GM21423 (cell line): ENCODE results near the gene C15orf62.

Source experiments
- ATAC-seq: cut with Tn5 transposase; IDR thresholded peaks from one replicate; pipeline ENCODE4 v1.9.1; 2021; ENCODE audit warnings: mild to moderate bottlenecking, moderate library complexity; ENCODE audit not compliant: unreplicated experiment

Gene C15orf62

GRCh38 chr15:40754883-40755811 is 14.6 kb upstream of the C15orf62 start, which contains the start of gene RMDN3:
Gene RMDN3 (minus strand): TSS chr15:40755254. CDS start chr15:40754783, 471 bp downstream.
- ATAC-seq: peak; percentile 81

- ATAC-seq: no peak
Measured at GRCh38 chr15:40755812-40756208, 14.0 kb upstream of the C15orf62 start.

- ATAC-seq: no peak
Measured at GRCh38 chr15:40756938-40757337, 12.8 kb upstream of the C15orf62 start.

GRCh38 chr15:40759961-40760360 is 9.8 kb upstream of the C15orf62 start:
- no peak for ATAC-seq

- no peak for ATAC-seq
Measured at GRCh38 chr15:40762919-40763800, 6.6 kb upstream of the C15orf62 start.

GRCh38 chr15:40763801-40764628 is 5.8 kb upstream of the C15orf62 start, which contains the start of gene GCHFR:
Gene GCHFR (plus strand): TSS chr15:40764068. CDS start chr15:40764181, 113 bp downstream.
- no peak for ATAC-seq

GRCh38 chr15:40764629-40765103 is 5.1 kb upstream of the C15orf62 start:
- no peak for ATAC-seq

GRCh38 chr15:40766194-40766815 is 3.5 kb upstream of the C15orf62 start:
- no peak for ATAC-seq

GRCh38 chr15:40766906-40767837 is 2.6 kb upstream of the C15orf62 start:
- ATAC-seq: no peak

- ATAC-seq: no peak
Measured at GRCh38 chr15:40767838-40768500, 1.8 kb upstream of the C15orf62 start.

- ATAC-seq: no peak
Measured at GRCh38 chr15:40768521-40769273, 1.1 kb upstream of the C15orf62 start.

GRCh38 chr15:40770147-40770721 is 454 bp downstream of the C15orf62 start:
- no peak for ATAC-seq

- no peak for ATAC-seq
Measured at GRCh38 chr15:40771242-40771641, 1.5 kb downstream of the C15orf62 start.

GRCh38 chr15:40772014-40772413 is 2.2 kb downstream of the C15orf62 start:
- no peak for ATAC-seq

- ATAC-seq: no peak
Measured at GRCh38 chr15:40773496-40773895, 3.7 kb downstream of the C15orf62 start.

- ATAC-seq: no peak
Measured at GRCh38 chr15:40773902-40774301, 4.1 kb downstream of the C15orf62 start.

GRCh38 chr15:40775007-40775406 is 5.2 kb downstream of the C15orf62 start:
- ATAC-seq: no peak
